Mesothelial cell of epicardium (in vitro differentiated cells): Measurements from ENCODE around the gene SHISA9. TPM values are rescaled to one million over a fixed set of nuclear protein-coding genes. Genes with fewer than 3 reads are reported as not detected.

ENCODE experiments used
- DNase-seq, 2 experiments: peaks; one replicate each; pipeline ENCODE4 v3.0.0; 2021; ENCODE audit warnings: low spot score in 2 of 2; ENCODE audit not compliant: unreplicated experiment in 2 of 2
- H3K27ac Mint-ChIP-seq: 2 replicates; pipeline ENCODE4 v1.8.0; 2021; ENCODE audit warnings: mixed read lengths
- H3K27me3 Mint-ChIP-seq: 2 replicates; pipeline ENCODE4 v1.8.0; 2021; ENCODE audit warnings: low read depth, mixed read lengths
- H3K36me3 Mint-ChIP-seq: 2 replicates; pipeline ENCODE4 v1.8.0; 2021; ENCODE audit warnings: mixed read lengths
- H3K4me1 Mint-ChIP-seq: 2 replicates; pipeline ENCODE4 v1.8.0; 2021; ENCODE audit warnings: mixed read lengths
- H3K4me3 Mint-ChIP-seq: 2 replicates; pipeline ENCODE4 v1.8.0; 2021; ENCODE audit warnings: mild to moderate bottlenecking, moderate library complexity, mixed read lengths
- H3K9me3 Mint-ChIP-seq: 2 replicates; pipeline ENCODE4 v1.8.0; 2021; ENCODE audit warnings: mixed read lengths
- CTCF ChIP-seq: fragments of 200-600 bp; sonication (generic); IDR thresholded peaks from one replicate; pipeline ENCODE4 v1.5.0; 2021; ENCODE audit warnings: antibody characterized with exemption; ENCODE audit not compliant: unreplicated experiment
- total RNA-seq: library from RNA; stranded (reverse); gene quantifications from 3 replicates; pipeline ENCODE4 v1.2.1, GENCODE V29; 2021

The SHISA9 gene
- total RNA-seq, 1 donor from 2014 or later, result 0.04 TPM

GRCh38 chr16:13193721-13194120, 292.3 kb downstream of the SHISA9 start:
- peaks cover 2% of the 10 kb centered on the region for H3K27me3 Mint-ChIP-seq
- no peaks in the 10 kb centered on the region for H3K36me3 Mint-ChIP-seq
- H3K4me1 Mint-ChIP-seq, result no peaks in the 10 kb centered on the region
- no peak for DNase-seq
- TF ChIP-seq CTCF, result no peak
- H3K4me3 Mint-ChIP-seq, result no peak overlapping the region
- H3K27ac Mint-ChIP-seq, result no peak overlapping the region
- peaks cover 5% of the 10 kb centered on the region for H3K9me3 Mint-ChIP-seq

- H3K4me1 Mint-ChIP-seq, result no peaks in the 10 kb centered on the region
- H3K4me3 Mint-ChIP-seq, result no peak overlapping the region
- H3K27me3 Mint-ChIP-seq, result peaks cover 2% of the 10 kb centered on the region
- no peak for TF ChIP-seq CTCF
- DNase-seq, result no peak
- H3K9me3 Mint-ChIP-seq, result peaks cover 5% of the 10 kb centered on the region
- no peaks in the 10 kb centered on the region for H3K36me3 Mint-ChIP-seq
- H3K27ac Mint-ChIP-seq, result no peak overlapping the region
Observed at GRCh38 chr16:13194766-13195165, 293.4 kb downstream of the SHISA9 start.

GRCh38 chr16:13203725-13204124, 302.3 kb downstream of the SHISA9 start:
- no peak for TF ChIP-seq CTCF
- H3K27ac Mint-ChIP-seq, result no peak overlapping the region
- no peaks in the 10 kb centered on the region for H3K36me3 Mint-ChIP-seq
- H3K4me3 Mint-ChIP-seq, result no peak overlapping the region
- no peaks in the 10 kb centered on the region for H3K9me3 Mint-ChIP-seq
- no peaks in the 10 kb centered on the region for H3K4me1 Mint-ChIP-seq
- peaks cover 1% of the 10 kb centered on the region for H3K27me3 Mint-ChIP-seq
- no peak for DNase-seq

GRCh38 chr16:13205352-13205751, 304.0 kb downstream of the SHISA9 start:
- Mint-ChIP-seq H3K9me3 (no peaks in the 10 kb centered on the region), H3K36me3 (no peaks in the 10 kb centered on the region), H3K4me1 (no peaks in the 10 kb centered on the region), H3K27me3 (peaks cover 1% of the 10 kb centered on the region), H3K4me3 (no peak overlapping the region), H3K27ac (no peak overlapping the region)
- DNase-seq, result no peak
- no peak for TF ChIP-seq CTCF

GRCh38 chr16:13206606-13207005, 305.2 kb downstream of the SHISA9 start:
- Mint-ChIP-seq H3K27me3 (peaks cover 1% of the 10 kb centered on the region), H3K4me3 (no peak overlapping the region), H3K36me3 (no peaks in the 10 kb centered on the region), H3K9me3 (no peaks in the 10 kb centered on the region), H3K4me1 (no peaks in the 10 kb centered on the region), H3K27ac (no peak overlapping the region)
- no peak for TF ChIP-seq CTCF
- no peak for DNase-seq

- Mint-ChIP-seq H3K4me3 (no peak overlapping the region), H3K4me1 (no peaks in the 10 kb centered on the region), H3K27me3 (peaks cover 1% of the 10 kb centered on the region), H3K9me3 (no peaks in the 10 kb centered on the region), H3K27ac (no peak overlapping the region), H3K36me3 (no peaks in the 10 kb centered on the region)
- no peak for DNase-seq
- no peak for TF ChIP-seq CTCF
Observed at GRCh38 chr16:13207151-13207550, 305.8 kb downstream of the SHISA9 start.
